Kidney epithelial cell (primary cell): Measurements from ENCODE around the gene CDKN2B. TPM values are rescaled to one million over a fixed set of nuclear protein-coding genes. Genes with fewer than 3 reads are reported as not detected.

Experiments used
- DNase-seq: peaks from one replicate; pipeline ENCODE4 v3.0.0-alpha.2; 2010; ENCODE audit warnings: low read depth
- H3K27me3 ChIP-seq: 2 replicates; pipeline ENCODE4 v1.6.0; 2011; ENCODE audit warnings: low read length; ENCODE audit not compliant: control insufficient read depth, insufficient read depth
- H3K36me3 ChIP-seq: 2 replicates; pipeline ENCODE4 v1.5.1; 2011; ENCODE audit warnings: low read length; ENCODE audit not compliant: control insufficient read depth, insufficient read depth
- H3K4me3 ChIP-seq: 2 replicates; pipeline ENCODE4 v1.5.1; 2011; ENCODE audit warnings: low read depth, mild to moderate bottlenecking, control low read depth, low read length
- CTCF ChIP-seq: IDR thresholded peaks from 2 replicates; pipeline ENCODE4 v1.5.1; 2011; ENCODE audit warnings: mild to moderate bottlenecking, moderate library complexity, low read length, control low read depth, inconsistent platforms; ENCODE audit not compliant: insufficient read depth, poor library complexity, severe bottlenecking
- total RNA-seq: library from RNA; depleted of rRNA; stranded (reverse); fragments of >200 nt; gene quantifications from 2 replicates; pipeline ENCODE4 v1.2.3, GENCODE V29; 2015

CDKN2B gene
- total RNA-seq, 1 donor from 2014 or later, result 16.7 TPM

GRCh38 chr9:22010866-22011625 lies 1.9 kb upstream of the CDKN2B start:
- H3K4me3 ChIP-seq, result no peak overlapping the region
- no peaks in the 10 kb centered on the region for H3K27me3 ChIP-seq
- DNase-seq, result no peak
- H3K36me3 ChIP-seq, result no peaks in the 10 kb centered on the region
- no peak for TF ChIP-seq CTCF

- DNase-seq, result no peak
- H3K4me3 ChIP-seq, result peak overlapping the region; percentile 61
- H3K36me3 ChIP-seq, result no peaks in the 10 kb centered on the region
- H3K27me3 ChIP-seq, result no peaks in the 10 kb centered on the region
- no peak for TF ChIP-seq CTCF
Observed at GRCh38 chr9:22009506-22009867, 382 bp upstream of the CDKN2B start.

- no peak for DNase-seq
- Histone ChIP-seq H3K36me3 (no peaks in the 10 kb centered on the region), H3K27me3 (no peaks in the 10 kb centered on the region), H3K4me3 (peak overlapping the region; percentile 61)
- TF ChIP-seq CTCF, result no peak
Observed at GRCh38 chr9:22008384-22008716, 755 bp downstream of the CDKN2B start.

- DNase-seq, result no peak
- no peak for TF ChIP-seq CTCF
- no peaks in the 10 kb centered on the region for H3K36me3 ChIP-seq
- H3K4me3 ChIP-seq, result peak overlapping the region; percentile 36
- H3K27me3 ChIP-seq, result no peaks in the 10 kb centered on the region
Observed at GRCh38 chr9:22005702-22006606, 3.2 kb downstream of the CDKN2B start.

GRCh38 chr9:22005021-22005701 lies 3.9 kb downstream of the CDKN2B start:
- Histone ChIP-seq H3K36me3 (no peaks in the 10 kb centered on the region), H3K27me3 (no peaks in the 10 kb centered on the region), H3K4me3 (peak overlapping the region; percentile 36)
- DNase-seq, result no peak
- TF ChIP-seq CTCF, result peak; percentile 24
